ENCODE measurements around the gene ZACN.

Gene ZACN

GRCh38 chr17:76078860-76079534, at the start of gene ZACN:
Gene ZACN, plus strand, starts transcription at chr17:76079182. Its CDS starts 83 bp downstream, at chr17:76079265.
- DNase-seq (ENCODE audit: extremely low read depth, low read depth): no peak
- no peak within 1 kb of the TSS for H3K4me3 ChIP-seq (replicated peaks; ENCODE audit: low read depth, low read length)
- TF ChIP-seq CTCF (IDR thresholded peaks at IDR 0.05; ENCODE audit: low read depth, low read length, missing control alignments): no peak

GRCh38 chr17:76032073-76032779, 46.8 kb upstream of the ZACN start:
- DNase-seq (ENCODE audit: extremely low read depth, low read depth): no peak
- H3K4me3 ChIP-seq (replicated peaks; ENCODE audit: low read depth, low read length): no peak overlapping the region
- no peak for TF ChIP-seq CTCF (IDR thresholded peaks at IDR 0.05; ENCODE audit: low read depth, low read length, missing control alignments)

GRCh38 chr17:76032780-76033108, 46.2 kb upstream of the ZACN start:
- no peak overlapping the region for H3K4me3 ChIP-seq (replicated peaks; ENCODE audit: low read depth, low read length)
- no peak for DNase-seq (ENCODE audit: extremely low read depth, low read depth)
- no peak for TF ChIP-seq CTCF (IDR thresholded peaks at IDR 0.05; ENCODE audit: low read depth, low read length, missing control alignments)

GRCh38 chr17:76033139-76033538, 45.8 kb upstream of the ZACN start:
- no peak for TF ChIP-seq CTCF (IDR thresholded peaks at IDR 0.05; ENCODE audit: low read depth, low read length, missing control alignments)
- no peak for DNase-seq (ENCODE audit: extremely low read depth, low read depth)
- no peak overlapping the region for H3K4me3 ChIP-seq (replicated peaks; ENCODE audit: low read depth, low read length)

- no peak for TF ChIP-seq CTCF (IDR thresholded peaks at IDR 0.05; ENCODE audit: low read depth, low read length, missing control alignments)
- no peak overlapping the region for H3K4me3 ChIP-seq (replicated peaks; ENCODE audit: low read depth, low read length)
- no peak for DNase-seq (ENCODE audit: extremely low read depth, low read depth)
Measured at GRCh38 chr17:76034428-76035350, 44.3 kb upstream of the ZACN start.

GRCh38 chr17:76036497-76037261, 42.3 kb upstream of the ZACN start:
- no peak for TF ChIP-seq CTCF (IDR thresholded peaks at IDR 0.05; ENCODE audit: low read depth, low read length, missing control alignments)
- no peak for DNase-seq (ENCODE audit: extremely low read depth, low read depth)
- no peak overlapping the region for H3K4me3 ChIP-seq (replicated peaks; ENCODE audit: low read depth, low read length)

Measured in HFF-Myc (cell line).